ENCODE data around the gene MUCL3.
"Not testable (repeated sequence)": the region's sequence is repeated elsewhere in the genome, so short reads cannot be mapped to it uniquely, and the experiment has no call there.

The MUCL3 gene

GRCh38 chr6:30940361-30940986, at the start of gene MUCL3:
TSS of gene MUCL3 (plus strand) at chr6:30940973. CDS start at chr6:30941000, 27 bp downstream.
- no peak for DNase-seq (ENCODE audit: low read depth, low spot score)

- DNase-seq (ENCODE audit: low read depth, low spot score): no peak
Observed at GRCh38 chr6:30891450-30891723, 49.4 kb upstream of the MUCL3 start.

- DNase-seq (ENCODE audit: low read depth, low spot score): no peak
Observed at GRCh38 chr6:30891816-30892538, 48.8 kb upstream of the MUCL3 start.

GRCh38 chr6:30893001-30893591, 47.7 kb upstream of the MUCL3 start:
- peak; percentile 35 for DNase-seq (ENCODE audit: low read depth, low spot score)

GRCh38 chr6:30893666-30894065, 47.1 kb upstream of the MUCL3 start:
- DNase-seq (ENCODE audit: low read depth, low spot score): no peak

- no peak for DNase-seq (ENCODE audit: low read depth, low spot score)
Observed at GRCh38 chr6:30894381-30894780, 46.4 kb upstream of the MUCL3 start.

GRCh38 chr6:30894935-30895334, 45.8 kb upstream of the MUCL3 start:
- DNase-seq (ENCODE audit: low read depth, low spot score): no peak

- no peak for DNase-seq (ENCODE audit: low read depth, low spot score)
Observed at GRCh38 chr6:30895343-30895742, 45.4 kb upstream of the MUCL3 start.

- DNase-seq (ENCODE audit: low read depth, low spot score): no peak
Observed at GRCh38 chr6:30896541-30896940, 44.2 kb upstream of the MUCL3 start.

GRCh38 chr6:30897882-30898281, 42.9 kb upstream of the MUCL3 start:
- DNase-seq (ENCODE audit: low read depth, low spot score): no peak

- DNase-seq (ENCODE audit: low read depth, low spot score): no peak
Observed at GRCh38 chr6:30898750-30899360, 41.9 kb upstream of the MUCL3 start.

- no peak for DNase-seq (ENCODE audit: low read depth, low spot score)
Observed at GRCh38 chr6:30900863-30901417, 39.8 kb upstream of the MUCL3 start.

GRCh38 chr6:30901436-30901835, 39.3 kb upstream of the MUCL3 start:
- no peak for DNase-seq (ENCODE audit: low read depth, low spot score)

GRCh38 chr6:30902196-30902595, 38.6 kb upstream of the MUCL3 start:
- not testable (repeated sequence) for DNase-seq (ENCODE audit: low read depth, low spot score)

- DNase-seq (ENCODE audit: low read depth, low spot score): no peak
Observed at GRCh38 chr6:30902709-30903108, 38.1 kb upstream of the MUCL3 start.

- DNase-seq (ENCODE audit: low read depth, low spot score): no peak
Observed at GRCh38 chr6:30903236-30903635, 37.5 kb upstream of the MUCL3 start.

GRCh38 chr6:30907290-30907757, 33.4 kb upstream of the MUCL3 start:
- DNase-seq (ENCODE audit: low read depth, low spot score): not testable (repeated sequence)

- DNase-seq (ENCODE audit: low read depth, low spot score): peak; percentile 99
Observed at GRCh38 chr6:30907758-30908591, 32.8 kb upstream of the MUCL3 start, which contains the start of gene GTF2H4. TSS of gene GTF2H4 (plus strand) at chr6:30908207.

GRCh38 chr6:30908700-30909099, 32.1 kb upstream of the MUCL3 start:
- DNase-seq (ENCODE audit: low read depth, low spot score): no peak

- not testable (repeated sequence) for DNase-seq (ENCODE audit: low read depth, low spot score)
Observed at GRCh38 chr6:30910473-30910872, 30.3 kb upstream of the MUCL3 start.

Data from ELF-1 (cell line).